HG02981 (cell line): ENCODE results near the gene WNT10A.

Experiments
- ATAC-seq: cut with Tn5 transposase; IDR thresholded peaks from one replicate; pipeline ENCODE4 v1.9.1; 2021; ENCODE audit warnings: mild to moderate bottlenecking, moderate library complexity; ENCODE audit not compliant: unreplicated experiment

The WNT10A gene

GRCh38 chr2:218857371-218858137 lies 23.1 kb upstream of the WNT10A start:
- ATAC-seq: no peak

GRCh38 chr2:218858138-218858445 lies 22.6 kb upstream of the WNT10A start:
- no peak for ATAC-seq

- ATAC-seq: no peak
Measured at GRCh38 chr2:218858671-218859555, 21.7 kb upstream of the WNT10A start.

- no peak for ATAC-seq
Measured at GRCh38 chr2:218859556-218859987, 21.1 kb upstream of the WNT10A start, which contains the start of gene WNT6. Gene WNT6, plus strand, starts transcription at chr2:218859805. Its CDS starts 233 bp downstream, at chr2:218860038.

- no peak for ATAC-seq
Measured at GRCh38 chr2:218859988-218860831, 20.4 kb upstream of the WNT10A start.

GRCh38 chr2:218860950-218861381 lies 19.7 kb upstream of the WNT10A start:
- no peak for ATAC-seq

- no peak for ATAC-seq
Measured at GRCh38 chr2:218861645-218862318, 18.9 kb upstream of the WNT10A start.

GRCh38 chr2:218863021-218863520 lies 17.6 kb upstream of the WNT10A start:
- ATAC-seq: no peak

GRCh38 chr2:218865396-218865795 lies 15.3 kb upstream of the WNT10A start:
- no peak for ATAC-seq

- no peak for ATAC-seq
Measured at GRCh38 chr2:218865999-218866398, 14.7 kb upstream of the WNT10A start.

- no peak for ATAC-seq
Measured at GRCh38 chr2:218867900-218868299, 12.8 kb upstream of the WNT10A start.

- no peak for ATAC-seq
Measured at GRCh38 chr2:218869064-218869463, 11.6 kb upstream of the WNT10A start.

- no peak for ATAC-seq
Measured at GRCh38 chr2:218870984-218871344, 9.7 kb upstream of the WNT10A start.

GRCh38 chr2:218871345-218872302 lies 9.0 kb upstream of the WNT10A start:
- no peak for ATAC-seq

GRCh38 chr2:218872645-218873358 lies 7.8 kb upstream of the WNT10A start:
- ATAC-seq: no peak

GRCh38 chr2:218873359-218874194 lies 7.1 kb upstream of the WNT10A start:
- ATAC-seq: no peak

GRCh38 chr2:218875692-218876246 lies 4.9 kb upstream of the WNT10A start:
- ATAC-seq: no peak
